Kidney epithelial cell (primary cell): Measurements from ENCODE around the gene MSL1. TPM values are rescaled to one million over a fixed set of nuclear protein-coding genes. Genes with fewer than 3 reads are reported as not detected.
A peak's percentile ranks its signal among the peaks of the same experiment; 100 is the strongest.

Source experiments
- DNase-seq: peaks from one replicate; pipeline ENCODE4 v3.0.0-alpha.2; 2010; ENCODE audit warnings: low read depth
- H3K27me3 ChIP-seq: 2 replicates; pipeline ENCODE4 v1.6.0; 2011; ENCODE audit warnings: low read length; ENCODE audit not compliant: control insufficient read depth, insufficient read depth
- H3K36me3 ChIP-seq: 2 replicates; pipeline ENCODE4 v1.5.1; 2011; ENCODE audit warnings: low read length; ENCODE audit not compliant: control insufficient read depth, insufficient read depth
- H3K4me3 ChIP-seq: 2 replicates; pipeline ENCODE4 v1.5.1; 2011; ENCODE audit warnings: low read depth, mild to moderate bottlenecking, control low read depth, low read length
- CTCF ChIP-seq: IDR thresholded peaks from 2 replicates; pipeline ENCODE4 v1.5.1; 2011; ENCODE audit warnings: mild to moderate bottlenecking, moderate library complexity, low read length, control low read depth, inconsistent platforms; ENCODE audit not compliant: insufficient read depth, poor library complexity, severe bottlenecking
- total RNA-seq: library from RNA; depleted of rRNA; stranded (reverse); fragments of >200 nt; gene quantifications from 2 replicates; pipeline ENCODE4 v1.2.3, GENCODE V29; 2015

MSL1 gene
- total RNA-seq, 1 donor from 2014 or later: 40.6 TPM

GRCh38 chr17:40159456-40159855 lies 37.7 kb downstream of the MSL1 start:
- no peak for DNase-seq
- TF ChIP-seq CTCF: no peak
- Histone ChIP-seq H3K4me3 (no peak overlapping the region), H3K36me3 (peaks cover 1% of the 10 kb centered on the region), H3K27me3 (no peaks in the 10 kb centered on the region)

GRCh38 chr17:40167685-40168261 lies 46.0 kb downstream of the MSL1 start:
- no peaks in the 10 kb centered on the region for H3K27me3 ChIP-seq
- no peak for DNase-seq
- peaks cover 7% of the 10 kb centered on the region for H3K36me3 ChIP-seq
- no peak overlapping the region for H3K4me3 ChIP-seq
- no peak for TF ChIP-seq CTCF

- H3K36me3 ChIP-seq: peaks cover 7% of the 10 kb centered on the region
- DNase-seq: peak; percentile 49
- H3K27me3 ChIP-seq: no peaks in the 10 kb centered on the region
- no peak overlapping the region for H3K4me3 ChIP-seq
- TF ChIP-seq CTCF: peak; percentile 70
These were observed 46.6 kb downstream of the MSL1 start for GRCh38 chr17:40168262-40168832.

- no peak for DNase-seq
- peaks cover 6% of the 10 kb centered on the region for H3K36me3 ChIP-seq
- no peaks in the 10 kb centered on the region for H3K27me3 ChIP-seq
- no peak for TF ChIP-seq CTCF
- no peak overlapping the region for H3K4me3 ChIP-seq
These were observed 48.6 kb downstream of the MSL1 start for GRCh38 chr17:40170325-40170724.

GRCh38 chr17:40171750-40172149 lies 50.0 kb downstream of the MSL1 start:
- Histone ChIP-seq H3K36me3 (peaks cover 6% of the 10 kb centered on the region), H3K27me3 (no peaks in the 10 kb centered on the region), H3K4me3 (no peak overlapping the region)
- no peak for TF ChIP-seq CTCF
- DNase-seq: no peak
